Measurements from ENCODE around the gene CDH4. TPM values are rescaled to one million over a fixed set of nuclear protein-coding genes. Genes with fewer than 3 reads are reported as not detected.

CDH4 gene
- total RNA-seq, 1 experiment from 2014 or later, result 5.3 TPM

- DNase-seq (ENCODE audit: low spot score) (no peak), ATAC-seq (no peak)
- H3K27ac Mint-ChIP-seq, result no peak overlapping the region
- H3K27me3 Mint-ChIP-seq (ENCODE audit: low read depth), result peaks cover 17% of the 10 kb centered on the region
- H3K9me3 Mint-ChIP-seq, result peaks cover 4% of the 10 kb centered on the region; the same call in 1 of the 2 replicates
- no peaks in the 10 kb centered on the region for H3K4me1 Mint-ChIP-seq
- no peaks in the 10 kb centered on the region; the same call in 1 of the 2 replicates for H3K36me3 Mint-ChIP-seq
- POLR2A ChIA-PET, result no interaction called here
- TF ChIP-seq HMGXB4 (CRISPR knock-in tag; IDR thresholded peaks at IDR 0.05) (no peak), E2F1 (CRISPR knock-in tag; IDR thresholded peaks at IDR 0.05) (no peak)
- H3K4me3 Mint-ChIP-seq, result no peak overlapping the region
- CTCF ChIA-PET, result no interaction called here
Measured at GRCh38 chr20:61775423-61775822, 523.4 kb downstream of the CDH4 start.

- Mint-ChIP-seq H3K4me3 (no peak overlapping the region), H3K27me3 (ENCODE audit: low read depth) (peaks cover 24% of the 10 kb centered on the region), H3K9me3 (peaks cover 11% of the 10 kb centered on the region), H3K4me1 (no peaks in the 10 kb centered on the region), H3K36me3 (no peaks in the 10 kb centered on the region; the same call in none of the 2 replicates), H3K27ac (no peak overlapping the region)
- no peak for ATAC-seq
- no peak for DNase-seq (ENCODE audit: low spot score)
- POLR2A ChIA-PET, result interaction anchor here (0.6 kb wide), 1 partner anchor 51 kb away, joined by 3 read pairs; no protein-coding TSS in a partner anchor
- CTCF ChIA-PET, result no interaction called here
- TF ChIP-seq TCF7 (CRISPR knock-in tag; IDR thresholded peaks at IDR 0.05; ENCODE audit: low read depth) (no peak), SMAD3 (CRISPR knock-in tag; IDR thresholded peaks at IDR 0.05; ENCODE audit: borderline replicate concordance) (no peak), ZNF512 (CRISPR knock-in tag; IDR thresholded peaks at IDR 0.05; ENCODE audit: borderline replicate concordance) (no peak), EMX1 (CRISPR knock-in tag; IDR thresholded peaks at IDR 0.05) (no peak), TEAD4 (CRISPR knock-in tag; IDR thresholded peaks at IDR 0.05) (no peak), FOXK1 (CRISPR knock-in tag; IDR thresholded peaks at IDR 0.05) (no peak), TEAD1 (CRISPR knock-in tag; IDR thresholded peaks at IDR 0.05) (no peak), FOXJ3 (CRISPR knock-in tag; IDR thresholded peaks at IDR 0.05; ENCODE audit: borderline replicate concordance) (no peak), MYBL2 (CRISPR knock-in tag; IDR thresholded peaks at IDR 0.05) (no peak), CBFB (CRISPR knock-in tag; IDR thresholded peaks at IDR 0.05; ENCODE audit: low read depth) (no peak), ZNF281 (CRISPR knock-in tag; IDR thresholded peaks at IDR 0.05) (no peak), CDX4 (CRISPR knock-in tag; IDR thresholded peaks at IDR 0.05; ENCODE audit: borderline replicate concordance) (no peak), E2F5 (CRISPR knock-in tag; IDR thresholded peaks at IDR 0.05) (no peak), E2F1 (CRISPR knock-in tag; IDR thresholded peaks at IDR 0.05) (no peak), ERG (CRISPR knock-in tag; IDR thresholded peaks at IDR 0.05) (no peak), ZSCAN18 (CRISPR knock-in tag; IDR thresholded peaks at IDR 0.05) (no peak)
Measured at GRCh38 chr20:61776491-61777075, 524.5 kb downstream of the CDH4 start.
